ENCODE results near the gene IGSF9.

DNA sequence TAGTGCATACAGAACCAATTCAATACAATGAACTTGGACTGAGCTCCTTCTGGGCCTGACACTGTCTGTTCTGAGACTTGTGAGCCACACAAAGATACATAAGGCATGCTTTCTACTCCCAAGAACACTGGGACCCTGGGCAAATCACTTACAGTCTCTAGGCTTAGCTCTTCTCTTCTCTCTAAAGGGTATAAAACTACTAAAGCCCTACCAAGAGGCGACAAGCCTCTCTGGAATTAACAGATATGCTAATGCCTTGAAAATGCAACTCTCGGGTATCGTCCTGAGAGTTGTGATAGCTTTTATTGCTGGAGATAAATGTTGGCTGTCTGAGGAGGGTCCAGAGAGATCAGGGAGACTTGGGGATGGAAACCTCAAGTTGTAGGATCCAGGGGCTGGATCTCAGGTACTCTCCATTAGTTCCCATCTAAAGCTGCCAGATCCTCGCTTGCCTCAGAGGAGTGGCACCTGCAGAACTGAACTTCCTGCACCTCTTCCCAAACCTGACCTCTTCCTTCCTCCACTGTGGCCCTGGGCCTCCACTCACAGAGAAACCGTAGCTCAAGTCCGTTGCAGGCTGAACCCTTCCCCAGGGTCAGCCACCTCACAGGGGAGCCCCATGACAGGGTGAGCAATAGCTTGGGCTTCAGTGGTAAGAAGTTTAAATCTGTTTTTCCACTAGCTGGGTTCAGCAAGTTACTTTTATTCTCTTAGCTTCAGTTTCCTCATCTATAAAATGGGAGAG, 33.9 kb downstream of the IGSF9 start:
- TF ChIP-seq CTCF (IDR thresholded peaks at IDR 0.05; ENCODE audit: insufficient read depth, low read length, poor library complexity, severe bottlenecking) (no peak), EZH2phosphoT487 (conservative IDR thresholded peaks at IDR 0.05; ENCODE audit: low read length) (no peak)

Data from SU-DHL-6 (cell line).